GM21447 (cell line): ENCODE results near the gene FERMT1.
"Not testable (repeated sequence)": the region's sequence is repeated elsewhere in the genome, so short reads cannot be mapped to it uniquely, and the experiment has no call there.

Source experiments
- ATAC-seq: cut with Tn5 transposase; IDR thresholded peaks from one replicate; pipeline ENCODE4 v1.9.1; 2021; ENCODE audit not compliant: unreplicated experiment

Gene FERMT1

GRCh38 chr20:6120491-6120988 is 2.3 kb downstream of the FERMT1 start:
- no peak for ATAC-seq

- no peak for ATAC-seq
Measured at GRCh38 chr20:6116758-6117157, 6.1 kb downstream of the FERMT1 start.

- ATAC-seq = no peak
Measured at GRCh38 chr20:6115221-6115895, 7.5 kb downstream of the FERMT1 start.

- no peak for ATAC-seq
Measured at GRCh38 chr20:6114696-6115095, 8.1 kb downstream of the FERMT1 start.

- no peak for ATAC-seq
Measured at GRCh38 chr20:6113951-6114350, 8.9 kb downstream of the FERMT1 start.

GRCh38 chr20:6112965-6113364 is 9.9 kb downstream of the FERMT1 start:
- ATAC-seq = not testable (repeated sequence)

GRCh38 chr20:6108330-6108729 is 14.5 kb downstream of the FERMT1 start:
- no peak for ATAC-seq

- no peak for ATAC-seq
Measured at GRCh38 chr20:6104493-6105188, 18.2 kb downstream of the FERMT1 start.

- no peak for ATAC-seq
Measured at GRCh38 chr20:6103301-6103700, 19.5 kb downstream of the FERMT1 start.

- ATAC-seq = no peak
Measured at GRCh38 chr20:6101346-6101745, 21.5 kb downstream of the FERMT1 start.

GRCh38 chr20:6100246-6100645 is 22.6 kb downstream of the FERMT1 start:
- ATAC-seq = no peak

- ATAC-seq = no peak
Measured at GRCh38 chr20:6099819-6100218, 23.0 kb downstream of the FERMT1 start.

- ATAC-seq = no peak
Measured at GRCh38 chr20:6095409-6095808, 27.4 kb downstream of the FERMT1 start.

- ATAC-seq = no peak
Measured at GRCh38 chr20:6094565-6094964, 28.3 kb downstream of the FERMT1 start.

GRCh38 chr20:6094063-6094462 is 28.8 kb downstream of the FERMT1 start:
- no peak for ATAC-seq

GRCh38 chr20:6091661-6092060 is 31.2 kb downstream of the FERMT1 start:
- no peak for ATAC-seq

GRCh38 chr20:6086868-6087267 is 36.0 kb downstream of the FERMT1 start:
- no peak for ATAC-seq

- no peak for ATAC-seq
Measured at GRCh38 chr20:6083926-6084325, 38.9 kb downstream of the FERMT1 start.

GRCh38 chr20:6081236-6081635 is 41.6 kb downstream of the FERMT1 start:
- ATAC-seq = no peak

- ATAC-seq = no peak
Measured at GRCh38 chr20:6079016-6079415, 43.8 kb downstream of the FERMT1 start.

GRCh38 chr20:6075428-6076219 is 47.2 kb downstream of the FERMT1 start:
- no peak for ATAC-seq

GRCh38 chr20:6074784-6075183 is 48.0 kb downstream of the FERMT1 start:
- ATAC-seq = no peak
